T-cell (primary cell): ENCODE results near the gene INPP4A. TPM values are rescaled to one million over a fixed set of nuclear protein-coding genes. Genes with fewer than 3 reads are reported as not detected.
"Not testable (repeated sequence)": the region's sequence is repeated elsewhere in the genome, so short reads cannot be mapped to it uniquely, and the experiment has no call there.

Experiments used
- ATAC-seq, 4 experiments: fragments of 200-7000 bp in 3 of 4; fragments of 150-1000 bp in 1 of 4; cut with Tn5 transposase; replicated peaks in 1 of 4; 1 replicate in 3 of 4; 2 replicates in 1 of 4; pipeline ENCODE4 v1.10.0; 2021; ENCODE audit warnings: moderate library complexity in 3 of 4, mild to moderate bottlenecking in 2 of 4, moderate number of reproducible peaks in 1 of 4
- CTCF ChIA-PET, 2 donors: fragments of 300-600 bp; sonication (Branson Sonifier 250); formaldehyde crosslinking; loops; one replicate each; lab custom pipeline; 2022; ENCODE audit warnings: antibody characterized with exemption in 2 of 2; lab: Charles Lee
- POLR2A ChIA-PET, 2 donors: fragments of 300-600 bp; sonication (Branson Sonifier 250); formaldehyde crosslinking; loops; one replicate each; lab custom pipeline; 2022; ENCODE audit warnings: antibody characterized with exemption in 2 of 2; lab: Charles Lee
- DNase-seq, 35 experiments: peaks; one replicate each; pipeline versions ENCODE4 v3.0.0 to v3.0.0-alpha.2; 2013 to 2023
- H3K27ac ChIP-seq: one replicate; pipeline ENCODE4 v1.5.1; 2013; ENCODE audit warnings: low read length
- H3K27me3 ChIP-seq, 2 experiments: replicated peaks in 1 of 2; 1 replicate in 1 of 2; 2 replicates in 1 of 2; pipeline versions ENCODE4 v1.6.1 to v1.7.0; 2013; ENCODE audit warnings: low read length in 1 of 2, mixed read lengths in 1 of 2; ENCODE audit not compliant: control insufficient read depth in 2 of 2, insufficient read depth in 2 of 2; ENCODE audit errors: extremely low read depth in 1 of 2
- H3K36me3 ChIP-seq, 2 donors: 1 replicate in 1 of 2; 2 replicates in 1 of 2; pipeline versions ENCODE4 v1.6.1 to v1.7.0; 2013; ENCODE audit warnings: low read length in 1 of 2; ENCODE audit not compliant: control insufficient read depth in 2 of 2, insufficient read depth in 1 of 2; ENCODE audit errors: extremely low read depth in 1 of 2
- H3K4me1 ChIP-seq, 2 experiments: 1 replicate in 1 of 2; 2 replicates in 1 of 2; pipeline versions ENCODE4 v1.6.1 to v1.7.0; 2013; ENCODE audit warnings: low read length in 2 of 2, mixed read lengths in 1 of 2; ENCODE audit not compliant: insufficient read depth in 2 of 2, control insufficient read depth in 1 of 2; ENCODE audit errors: extremely low read depth in 1 of 2
- H3K4me3 ChIP-seq, 2 donors: 1 replicate in 1 of 2; 2 replicates in 1 of 2; pipeline versions ENCODE4 v1.5.1 to v1.7.0; 2013; ENCODE audit warnings: mild to moderate bottlenecking in 2 of 2, low read length in 1 of 2, moderate library complexity in 1 of 2; ENCODE audit not compliant: control insufficient read depth in 1 of 2; ENCODE audit errors: extremely low read depth in 1 of 2
- H3K9me3 ChIP-seq: 2 replicates; pipeline ENCODE4 v1.7.0; 2013
- H3K27ac Mint-ChIP-seq, 2 donors: one replicate each; pipeline ENCODE4 v1.8.0; 2020 to 2021; ENCODE audit warnings: mild to moderate bottlenecking in 2 of 2, mixed read lengths in 2 of 2
- H3K27me3 Mint-ChIP-seq, 2 donors: one replicate each; pipeline ENCODE4 v1.8.0; 2021 to 2022; ENCODE audit warnings: mixed read lengths in 2 of 2
- H3K36me3 Mint-ChIP-seq: one replicate; pipeline ENCODE4 v1.8.0; 2021; ENCODE audit warnings: mixed read lengths
- H3K4me1 Mint-ChIP-seq, 3 donors: one replicate each; pipeline ENCODE4 v1.8.0; 2020 to 2022; ENCODE audit warnings: mixed read lengths in 3 of 3, mild to moderate bottlenecking in 1 of 3
- H3K4me3 Mint-ChIP-seq, 3 donors: one replicate each; pipeline ENCODE4 v1.8.0; 2020 to 2022; ENCODE audit warnings: mild to moderate bottlenecking in 3 of 3, mixed read lengths in 3 of 3, moderate library complexity in 3 of 3
- H3K9me3 Mint-ChIP-seq, 3 donors: one replicate each; pipeline ENCODE4 v1.8.0; 2020 to 2022; ENCODE audit warnings: mixed read lengths in 3 of 3
- WGBS: methylation state at CpG from one replicate; pipeline ENCODE4 v1.1.5; 2013; ENCODE audit warnings: missing lambda C conversion rate; ENCODE audit not compliant: insufficient coverage; 5-methylcytosine and 5-hydroxymethylcytosine counted together
- total RNA-seq, 35 experiments: library from RNA in 6 of 35; stranded (reverse) in 6 of 35; fragments of 120-200 nt in 1 of 35; gene quantifications; one replicate each; pipeline versions ENCODE4 v1.2.1 to v1.2.4 and lab custom pipeline; 2013 to 2026

The INPP4A gene
- total RNA-seq, 5 donors from 2014 or later (not counting 1 experiment from before 2014, with no cell fraction given), result 126 to 153 (median 136) TPM

DNA sequence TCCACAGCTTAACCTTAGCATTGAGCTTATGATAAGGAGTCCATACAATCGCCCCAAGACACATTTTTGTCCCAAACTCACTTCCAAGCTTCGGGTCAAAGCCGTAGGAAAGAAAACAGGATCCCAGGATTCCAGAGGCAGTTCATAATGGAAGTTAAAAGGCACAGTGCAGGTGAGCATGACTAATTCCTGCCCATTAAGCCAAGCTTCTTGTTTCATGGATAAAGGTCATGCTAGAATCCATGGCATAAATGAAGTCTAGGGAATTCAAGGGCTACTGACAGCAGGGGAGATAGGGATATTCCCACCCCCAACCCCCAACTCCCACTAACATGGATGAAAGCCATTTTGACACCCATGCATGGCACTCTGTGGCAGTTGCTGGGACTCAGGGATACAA lies 10.2 kb upstream of the INPP4A start:
- Histone ChIP-seq H3K27me3 (no peaks in the 10 kb centered on the region), H3K36me3 (no peaks in the 10 kb centered on the region), H3K27ac (no peak overlapping the region), H3K9me3 (no peaks in the 10 kb centered on the region), H3K4me1 (no peaks in the 10 kb centered on the region), H3K4me3 (no peak overlapping the region)
- ChIA-PET POLR2A (interaction anchor here in 1 of 2 donors (0.6 kb wide), 1 partner anchor 183 kb away, joined by 3 read pairs; no protein-coding TSS in a partner anchor), CTCF (no interaction called here)
- Mint-ChIP-seq H3K27me3 (no peaks in the 10 kb centered on the region), H3K4me1 (peaks cover 0 to 4% (median 0%) of the 10 kb centered on the region in 3 donors), H3K27ac (no peak overlapping the region), H3K4me3 (no peak overlapping the region), H3K36me3 (peaks cover 3% of the 10 kb centered on the region), H3K9me3 (peaks cover 14 to 24% (median 15%) of the 10 kb centered on the region in 3 donors)
- ATAC-seq (no peak), DNase-seq (no peak)
- whole genome bisulfite sequencing, result 90% methylated on average over 3 of the region's 3 CpGs

DNA sequence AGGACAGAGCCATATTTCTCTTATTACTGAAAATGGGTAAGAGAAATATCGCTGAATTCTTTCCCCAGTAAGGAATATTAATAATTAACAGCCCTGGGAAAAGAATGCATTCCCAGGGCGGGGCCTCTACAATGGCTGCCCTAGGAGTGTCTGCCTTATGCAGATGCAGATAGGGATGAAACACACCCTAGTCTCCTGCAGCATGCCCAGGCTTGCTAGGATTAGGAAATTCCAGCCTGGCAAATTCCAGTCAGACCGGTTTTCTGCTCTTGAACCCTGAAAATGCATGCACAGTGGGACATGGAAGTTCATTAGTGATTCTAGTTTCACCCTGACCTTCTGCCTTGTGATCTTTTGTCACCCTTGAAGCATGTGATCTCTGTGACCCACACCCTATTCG lies 9.0 kb upstream of the INPP4A start:
- H3K4me1 Mint-ChIP-seq, H3K27ac ChIP-seq, H3K27me3 ChIP-seq, H3K36me3 ChIP-seq, DNase-seq, H3K27ac Mint-ChIP-seq, ATAC-seq, POLR2A ChIA-PET, H3K4me3 Mint-ChIP-seq, H3K27me3 Mint-ChIP-seq, H3K4me1 ChIP-seq, H3K4me3 ChIP-seq, H3K36me3 Mint-ChIP-seq, CTCF ChIA-PET, H3K9me3 ChIP-seq: not testable (repeated sequence)
- H3K9me3 Mint-ChIP-seq, result peaks cover 19 to 29% (median 19%) of the 10 kb centered on the region in 3 donors
- WGBS, result 80% methylated on average over 1 of the region's 4 CpGs

DNA sequence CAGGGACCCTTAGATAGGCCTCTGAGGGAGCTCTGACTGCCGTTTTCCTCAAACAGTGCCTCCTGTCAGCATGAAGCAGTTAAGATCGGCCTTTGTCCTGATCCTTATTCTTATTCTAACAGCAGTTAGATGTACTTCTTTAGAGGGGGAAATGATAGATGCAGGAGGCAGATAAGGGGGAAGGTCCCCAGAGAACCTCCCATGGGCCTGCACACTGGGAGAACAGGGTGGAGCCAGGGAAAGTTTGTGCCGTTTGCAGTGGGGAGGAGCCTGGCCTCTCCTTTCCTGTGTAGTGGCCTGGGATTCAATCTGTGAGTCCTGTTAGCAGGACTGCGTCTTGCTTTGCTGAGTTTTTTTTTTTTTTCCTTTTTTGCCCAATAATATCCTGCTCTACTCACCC lies 7.9 kb upstream of the INPP4A start:
- Mint-ChIP-seq H3K4me1 (peaks cover 0 to 4% (median 0%) of the 10 kb centered on the region in 3 donors), H3K9me3 (peaks cover 19 to 29% (median 19%) of the 10 kb centered on the region in 3 donors), H3K36me3 (peaks cover 6% of the 10 kb centered on the region), H3K27me3 (no peaks in the 10 kb centered on the region), H3K4me3 (no peak overlapping the region), H3K27ac (no peak overlapping the region)
- DNase-seq (no peak), ATAC-seq (no peak)
- no peak overlapping the region for H3K4me3 ChIP-seq
- no peaks in the 10 kb centered on the region for H3K9me3 ChIP-seq
- no peaks in the 10 kb centered on the region for H3K27me3 ChIP-seq
- CTCF ChIA-PET, result no interaction called here
- WGBS, result 60% methylated on average over 1 of the region's 4 CpGs
- H3K27ac ChIP-seq, result no peak overlapping the region
- POLR2A ChIA-PET, result no interaction called here
- no peaks in the 10 kb centered on the region for H3K36me3 ChIP-seq
- H3K4me1 ChIP-seq, result no peaks in the 10 kb centered on the region

DNA sequence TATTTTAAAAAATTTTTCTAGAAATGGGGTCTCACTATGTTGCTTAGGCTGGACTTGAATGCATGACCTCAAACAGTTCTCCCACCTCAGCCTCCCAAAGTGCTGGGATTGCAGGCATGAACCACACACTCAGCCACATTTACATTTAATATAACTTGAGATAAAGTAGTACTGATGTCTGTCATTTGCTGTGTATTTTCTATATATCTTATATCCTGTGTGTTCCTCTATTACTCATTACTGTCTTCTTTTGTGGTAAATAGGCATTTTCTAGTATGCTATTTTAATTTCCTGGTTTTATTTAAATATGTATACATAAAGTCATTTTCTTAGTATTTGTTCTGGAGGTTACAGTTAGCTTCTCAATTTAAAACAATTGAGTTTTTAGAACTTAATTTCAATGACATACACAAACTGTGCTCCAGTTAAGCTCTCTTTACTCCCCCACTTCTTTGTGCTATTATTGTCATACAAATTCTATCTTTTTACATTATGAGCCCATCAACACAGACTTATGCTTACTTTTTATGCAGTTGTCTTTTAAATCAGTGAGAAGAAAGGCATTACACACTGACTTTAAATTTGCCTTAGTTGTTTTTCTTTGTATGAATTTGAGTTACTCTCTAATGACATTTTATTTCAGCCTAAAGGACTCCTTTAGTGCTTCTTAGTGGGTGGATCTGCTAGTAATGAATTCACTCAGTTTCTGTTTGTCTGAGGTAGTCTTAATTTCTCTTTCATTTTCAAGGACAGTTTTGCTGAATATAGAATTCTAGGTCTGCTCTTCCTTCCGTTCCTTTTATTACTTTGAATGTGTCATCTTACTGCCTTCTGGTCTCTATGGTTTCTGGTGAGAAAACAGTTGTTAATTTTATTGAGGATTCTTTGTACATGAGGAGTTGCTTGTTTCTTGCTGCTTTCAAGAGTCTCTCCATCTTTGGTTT lies 6.2 kb upstream of the INPP4A start:
- Histone ChIP-seq H3K36me3 (no peaks in the 10 kb centered on the region), H3K27me3 (no peaks in the 10 kb centered on the region), H3K4me1 (no peaks in the 10 kb centered on the region), H3K9me3 (no peaks in the 10 kb centered on the region), H3K27ac (peak overlapping the region; percentile 6), H3K4me3 (no peak overlapping the region)
- Mint-ChIP-seq H3K27me3 (no peaks in the 10 kb centered on the region), H3K36me3 (peaks cover 6% of the 10 kb centered on the region), H3K9me3 (peaks cover 15 to 24% (median 16%) of the 10 kb centered on the region in 3 donors), H3K4me3 (no peak overlapping the region), H3K4me1 (peaks cover 0 to 4% (median 0%) of the 10 kb centered on the region in 3 donors), H3K27ac (no peak overlapping the region)
- ChIA-PET CTCF (no interaction called here), POLR2A (no interaction called here)
- DNase-seq (peak in 1 of 35 experiments; percentile 56), ATAC-seq (peak in 2 of 4 experiments; percentile 36 to 88)
- no CpG with 5 or more reads among the region's 1 CpG for WGBS

DNA sequence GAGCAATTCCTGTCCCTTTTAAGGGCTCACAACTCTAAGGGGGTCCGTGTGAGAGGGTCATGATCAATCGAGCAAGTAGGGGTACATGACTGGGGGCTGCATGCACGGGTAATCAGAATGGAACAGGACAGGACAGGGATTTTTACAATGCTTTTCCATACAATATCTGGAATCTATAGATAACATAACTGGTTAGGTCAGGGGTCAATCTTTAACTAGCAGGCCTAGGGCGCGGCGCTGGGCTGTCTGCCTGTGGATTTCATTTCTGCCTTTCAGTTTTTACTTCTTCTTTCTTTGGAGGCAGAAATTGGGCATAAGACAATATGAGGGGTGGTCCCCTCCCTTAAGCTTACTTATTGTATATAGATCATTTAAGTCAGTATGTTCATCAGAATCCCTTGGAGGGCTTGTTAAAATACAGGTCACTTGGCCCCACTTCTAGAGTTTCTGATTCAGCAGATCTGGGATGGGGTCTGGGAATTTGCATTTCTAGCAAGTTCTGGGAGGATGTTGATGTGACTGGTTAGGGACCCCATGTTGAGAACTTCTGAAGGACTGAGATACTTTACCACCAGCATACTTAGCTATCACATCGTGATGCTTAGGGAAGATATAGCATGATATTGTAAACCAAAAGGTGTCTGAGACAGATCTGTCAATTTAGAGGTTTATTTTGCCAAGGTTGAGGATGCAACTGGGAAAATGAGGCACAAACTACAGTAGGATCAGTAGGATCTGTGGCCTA lies 2.8 kb upstream of the INPP4A start:
- peaks cover 8 to 10% of the 10 kb centered on the region in 2 experiments for H3K4me1 ChIP-seq
- no peak overlapping the region for H3K27ac ChIP-seq
- ChIA-PET CTCF (no interaction called here), POLR2A (interaction anchor here in 1 of 2 donors (1.3 kb wide), 1 partner anchor 12 kb away, joined by 3 read pairs; no protein-coding TSS in a partner anchor)
- 100% methylated on average over 1 of the region's 7 CpGs for WGBS
- no peaks in the 10 kb centered on the region for H3K9me3 ChIP-seq
- Mint-ChIP-seq H3K4me1 (peaks cover 19 to 22% (median 19%) of the 10 kb centered on the region in 3 donors), H3K36me3 (peaks cover 6% of the 10 kb centered on the region), H3K4me3 (peak overlapping the region in 1 of 3 donors; percentile 13), H3K9me3 (peaks cover 15 to 21% (median 16%) of the 10 kb centered on the region in 3 donors), H3K27ac (peak overlapping the region in 1 of 2 donors; percentile 7), H3K27me3 (no peaks in the 10 kb centered on the region)
- no peak overlapping the region for H3K4me3 ChIP-seq
- no peaks in the 10 kb centered on the region for H3K36me3 ChIP-seq
- ATAC-seq (no peak), DNase-seq (no peak)
- no peaks in the 10 kb centered on the region for H3K27me3 ChIP-seq

DNA sequence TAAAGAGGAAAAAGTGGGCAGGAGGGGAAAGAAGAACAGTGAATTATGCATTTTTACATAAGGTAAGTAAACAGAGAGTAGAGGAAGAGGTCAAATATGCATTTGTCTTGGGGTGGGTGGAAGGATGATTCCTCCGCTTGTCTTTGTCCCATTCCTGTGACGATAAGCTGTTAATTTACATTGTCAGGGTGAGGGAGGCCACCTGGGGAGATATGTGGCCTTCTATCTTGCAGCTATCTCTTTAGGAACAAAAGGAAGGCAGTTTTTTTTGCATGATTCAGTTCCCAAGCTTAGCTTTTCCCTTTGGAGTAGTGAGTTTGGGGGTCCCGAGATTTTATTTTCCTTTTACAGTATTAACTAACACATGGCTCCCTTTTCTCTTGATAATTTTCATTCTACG lies 2.2 kb upstream of the INPP4A start:
- ATAC-seq (no peak), DNase-seq (no peak)
- Mint-ChIP-seq H3K4me1 (peaks cover 25 to 28% (median 25%) of the 10 kb centered on the region in 3 donors), H3K9me3 (peaks cover 15 to 18% (median 16%) of the 10 kb centered on the region in 3 donors), H3K27ac (peak overlapping the region in 1 of 2 donors; percentile 7), H3K27me3 (no peaks in the 10 kb centered on the region), H3K4me3 (peak overlapping the region in 1 of 3 donors; percentile 13), H3K36me3 (peaks cover 6% of the 10 kb centered on the region)
- WGBS, result 100% methylated on average over 2 of the region's 4 CpGs
- H3K4me3 ChIP-seq, result no peak overlapping the region
- peaks cover 14 to 16% of the 10 kb centered on the region in 2 experiments for H3K4me1 ChIP-seq
- no peaks in the 10 kb centered on the region for H3K9me3 ChIP-seq
- CTCF ChIA-PET, result no interaction called here
- no peaks in the 10 kb centered on the region for H3K36me3 ChIP-seq
- no peaks in the 10 kb centered on the region for H3K27me3 ChIP-seq
- POLR2A ChIA-PET, result interaction anchor here in 1 of 2 donors (1.3 kb wide), 1 partner anchor 11 kb away, joined by 3 read pairs; no protein-coding TSS in a partner anchor
- H3K27ac ChIP-seq, result no peak overlapping the region
